ENCODE measurements around the gene PUS7.

PUS7 gene

GRCh38 chr7:105493196-105493922 lies 28.7 kb downstream of the PUS7 start:
- no peak overlapping the region for H3K27ac ChIP-seq
- TF ChIP-seq, protein P1, sequence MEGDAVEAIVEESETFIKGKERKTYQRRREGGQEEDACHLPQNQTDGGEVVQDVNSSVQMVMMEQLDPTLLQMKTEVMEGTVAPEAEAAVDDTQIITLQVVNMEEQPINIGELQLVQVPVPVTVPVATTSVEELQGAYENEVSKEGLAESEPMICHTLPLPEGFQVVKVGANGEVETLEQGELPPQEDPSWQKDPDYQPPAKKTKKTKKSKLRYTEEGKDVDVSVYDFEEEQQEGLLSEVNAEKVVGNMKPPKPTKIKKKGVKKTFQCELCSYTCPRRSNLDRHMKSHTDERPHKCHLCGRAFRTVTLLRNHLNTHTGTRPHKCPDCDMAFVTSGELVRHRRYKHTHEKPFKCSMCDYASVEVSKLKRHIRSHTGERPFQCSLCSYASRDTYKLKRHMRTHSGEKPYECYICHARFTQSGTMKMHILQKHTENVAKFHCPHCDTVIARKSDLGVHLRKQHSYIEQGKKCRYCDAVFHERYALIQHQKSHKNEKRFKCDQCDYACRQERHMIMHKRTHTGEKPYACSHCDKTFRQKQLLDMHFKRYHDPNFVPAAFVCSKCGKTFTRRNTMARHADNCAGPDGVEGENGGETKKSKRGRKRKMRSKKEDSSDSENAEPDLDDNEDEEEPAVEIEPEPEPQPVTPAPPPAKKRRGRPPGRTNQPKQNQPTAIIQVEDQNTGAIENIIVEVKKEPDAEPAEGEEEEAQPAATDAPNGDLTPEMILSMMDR (conservative IDR thresholded peaks at IDR 0.05), result no peak
- no peak for TF ChIP-seq ZFX (IDR thresholded peaks at IDR 0.05)

GRCh38 chr7:105489409-105489808 lies 32.7 kb downstream of the PUS7 start:
- H3K27ac ChIP-seq, result no peak overlapping the region
- TF ChIP-seq ZFX (IDR thresholded peaks at IDR 0.05), result no peak
- TF ChIP-seq, protein P1 (conservative IDR thresholded peaks at IDR 0.05), result no peak

- TF ChIP-seq, protein P1 (conservative IDR thresholded peaks at IDR 0.05), result peak; percentile 58
- TF ChIP-seq ZFX (IDR thresholded peaks at IDR 0.05), result no peak
- no peak overlapping the region for H3K27ac ChIP-seq
These were observed 34.2 kb downstream of the PUS7 start for GRCh38 chr7:105487579-105488571.

DNA sequence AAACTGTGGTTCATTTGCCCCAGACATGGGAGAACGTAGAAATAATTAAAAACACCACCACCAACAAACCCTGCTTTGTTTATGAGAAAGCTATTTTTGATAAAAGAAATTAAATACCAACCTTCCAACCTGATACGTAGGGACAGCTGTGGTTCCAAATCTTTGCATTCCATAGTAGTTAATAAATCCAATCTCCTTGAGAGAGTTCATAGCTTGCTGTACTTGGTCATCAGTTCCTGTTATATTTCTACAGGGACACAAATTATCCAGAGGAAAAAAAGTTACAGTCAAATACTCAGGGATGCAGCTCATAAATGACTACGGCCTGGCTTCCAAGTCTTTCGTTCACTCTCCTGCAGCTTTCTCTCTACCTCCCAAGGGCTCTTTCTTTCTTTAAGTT lies 41.1 kb downstream of the PUS7 start:
- no peak overlapping the region for H3K27ac ChIP-seq
- TF ChIP-seq ZFX (IDR thresholded peaks at IDR 0.05), result no peak

- H3K27ac ChIP-seq, result no peak overlapping the region
- no peak for TF ChIP-seq ZFX (IDR thresholded peaks at IDR 0.05)
- TF ChIP-seq, protein P1 (conservative IDR thresholded peaks at IDR 0.05), result no peak
These were observed 43.5 kb downstream of the PUS7 start for GRCh38 chr7:105478606-105479005.

GRCh38 chr7:105477908-105478307 lies 44.2 kb downstream of the PUS7 start:
- no peak for TF ChIP-seq ZFX (IDR thresholded peaks at IDR 0.05)
- TF ChIP-seq, protein P1 (conservative IDR thresholded peaks at IDR 0.05), result no peak
- H3K27ac ChIP-seq, result no peak overlapping the region

DNA sequence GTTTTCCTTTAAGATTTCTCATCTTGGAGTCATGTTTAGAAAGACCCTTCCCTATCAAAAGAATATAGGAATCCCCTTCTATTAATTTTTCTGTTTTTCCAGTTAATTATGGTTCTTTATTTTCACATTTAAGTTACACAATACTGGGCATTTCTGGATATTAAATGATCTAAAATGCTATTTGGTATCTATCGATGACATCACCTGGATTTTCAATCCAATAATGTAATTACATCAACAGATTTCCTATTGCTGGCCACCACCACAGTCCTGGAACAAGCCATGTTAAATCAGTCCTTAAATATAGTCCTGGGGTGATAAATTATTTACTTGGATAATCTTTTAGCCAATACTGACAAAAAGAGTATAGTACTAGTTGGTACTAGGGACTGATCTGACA lies 48.0 kb downstream of the PUS7 start:
- no peak overlapping the region for H3K27ac ChIP-seq
- no peak for TF ChIP-seq ZFX (IDR thresholded peaks at IDR 0.05)
- TF ChIP-seq, protein P1 (conservative IDR thresholded peaks at IDR 0.05), result no peak
